Measurements from ENCODE around the gene IGF1R.
"Not testable (repeated sequence)": the region's sequence is repeated elsewhere in the genome, so short reads cannot be mapped to it uniquely, and the experiment has no call there.

IGF1R gene

DNA sequence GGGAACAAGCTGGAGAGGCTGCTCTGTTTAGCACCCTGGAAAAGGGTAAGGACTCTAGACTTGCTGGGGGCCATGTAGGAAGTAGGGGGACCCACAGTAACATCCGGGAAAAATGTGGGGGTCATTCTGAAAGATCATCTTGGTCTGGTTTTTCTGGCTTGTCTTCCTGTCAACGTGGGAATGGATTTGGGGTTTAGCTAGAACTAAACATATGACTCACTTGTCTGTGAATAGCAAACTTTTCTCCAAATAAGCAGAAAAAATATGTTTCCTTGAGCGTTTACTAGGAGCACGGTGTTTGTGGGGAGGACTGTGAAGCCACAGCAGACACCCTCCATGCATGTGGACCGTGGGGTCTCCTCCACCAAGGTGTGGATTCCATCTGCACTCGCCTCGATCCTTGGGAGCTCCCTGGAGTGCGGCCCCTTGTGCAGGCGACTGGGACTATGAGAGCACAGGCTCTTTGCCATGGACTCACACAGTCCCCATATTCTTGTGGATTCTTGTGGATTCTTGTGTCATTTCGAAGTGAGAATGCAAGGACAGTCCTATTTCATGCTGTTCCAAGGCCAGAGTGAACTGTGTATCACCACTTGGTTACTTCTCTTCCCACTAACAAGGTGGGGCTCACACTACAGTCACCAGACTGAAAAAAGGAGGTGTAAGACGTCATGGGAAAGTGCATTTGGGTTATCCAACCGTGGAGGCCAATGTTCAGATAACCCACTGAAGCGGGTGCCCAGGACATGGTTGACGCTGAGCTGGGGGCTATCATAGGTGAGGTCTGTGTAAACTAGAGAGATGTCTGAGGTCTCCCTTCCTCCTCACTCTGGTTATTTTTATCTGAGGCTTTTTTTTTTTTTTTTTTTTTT is 333.7 kb downstream of the IGF1R start:
- DNase-seq (ENCODE audit: low read depth in 4 of 4, low spot score in 1 of 4) = no peak

DNA sequence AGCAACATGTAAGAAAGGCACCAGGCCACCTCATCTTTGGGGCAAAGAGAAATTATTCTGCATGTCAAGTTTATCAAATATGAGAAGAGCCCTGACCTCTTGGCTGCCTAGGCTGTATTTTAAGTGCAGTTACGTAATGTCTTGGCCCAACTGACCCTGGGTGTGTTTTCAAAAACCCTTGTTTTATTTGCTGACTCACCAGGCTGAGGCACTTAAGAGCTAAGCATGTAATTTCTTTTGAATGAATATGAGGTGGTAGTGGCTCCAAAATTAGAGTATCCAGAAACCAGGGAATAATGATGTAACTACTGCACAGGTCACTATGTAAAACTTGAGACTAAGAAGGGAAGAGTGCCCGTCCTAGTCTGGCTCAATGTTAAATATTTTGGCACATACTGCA is 335.0 kb downstream of the IGF1R start:
- no peak for DNase-seq (ENCODE audit: low read depth in 4 of 4, low spot score in 1 of 4)

DNA sequence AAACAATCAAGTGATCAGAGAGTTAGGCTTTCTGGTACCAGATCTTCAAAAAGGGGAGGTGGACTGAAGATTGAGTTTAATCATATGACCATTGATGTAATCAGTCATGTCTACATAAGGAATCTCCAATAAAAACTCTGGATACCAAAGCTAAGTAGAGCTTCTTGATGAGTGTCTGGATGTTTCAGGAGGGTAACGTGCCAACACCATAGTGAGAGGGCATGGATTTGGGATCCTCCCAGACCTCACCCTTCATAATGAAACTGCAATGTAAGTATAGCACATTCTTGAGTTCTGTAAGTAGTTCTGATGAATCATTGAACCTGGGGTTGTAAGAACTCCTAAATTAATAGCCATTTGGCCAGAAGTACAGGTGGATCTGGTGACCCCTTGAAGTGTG is 337.9 kb downstream of the IGF1R start:
- no peak for DNase-seq (ENCODE audit: low read depth in 4 of 4, low spot score in 1 of 4)

DNA sequence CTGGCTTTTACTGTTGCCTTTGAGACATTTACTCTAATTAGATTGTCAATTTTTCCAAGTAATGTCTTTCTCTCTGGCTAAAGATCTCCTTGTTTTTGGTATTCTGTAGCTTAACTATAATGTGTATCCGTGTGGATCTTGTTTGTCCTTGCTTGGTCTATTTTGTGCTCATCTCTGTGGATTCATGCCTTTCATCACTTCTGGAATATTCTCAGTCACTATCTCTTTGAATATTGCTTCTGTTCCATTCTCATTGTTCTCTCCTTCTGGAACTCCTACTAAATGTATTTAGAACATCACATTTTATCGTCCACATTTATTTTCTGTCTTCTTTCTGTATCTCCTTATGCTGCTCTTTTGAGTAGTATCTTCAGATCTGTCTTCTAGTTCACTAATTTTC is 346.6 kb downstream of the IGF1R start:
- DNase-seq (ENCODE audit: low read depth in 4 of 4, low spot score in 1 of 4) = no peak

DNA sequence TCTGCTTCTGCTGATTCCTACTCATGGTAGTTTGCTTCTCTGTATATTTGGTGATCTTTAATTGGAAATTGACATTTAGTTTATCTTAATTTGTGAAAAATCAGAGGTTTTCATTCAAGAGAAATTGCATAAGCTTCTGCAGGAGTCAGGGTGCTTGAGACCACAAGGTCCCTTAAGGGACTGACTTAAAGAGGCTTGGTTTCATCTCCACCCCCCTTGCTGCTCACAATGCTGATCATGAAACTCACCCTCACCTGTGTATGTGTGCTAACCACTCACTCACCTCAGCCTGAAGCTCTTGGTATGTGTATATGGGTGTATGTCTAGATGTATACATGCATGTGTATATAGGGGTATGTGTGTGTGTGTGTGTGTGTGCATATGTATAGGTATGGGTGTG is 347.8 kb downstream of the IGF1R start:
- DNase-seq (ENCODE audit: low read depth in 4 of 4, low spot score in 1 of 4) = no peak

DNA sequence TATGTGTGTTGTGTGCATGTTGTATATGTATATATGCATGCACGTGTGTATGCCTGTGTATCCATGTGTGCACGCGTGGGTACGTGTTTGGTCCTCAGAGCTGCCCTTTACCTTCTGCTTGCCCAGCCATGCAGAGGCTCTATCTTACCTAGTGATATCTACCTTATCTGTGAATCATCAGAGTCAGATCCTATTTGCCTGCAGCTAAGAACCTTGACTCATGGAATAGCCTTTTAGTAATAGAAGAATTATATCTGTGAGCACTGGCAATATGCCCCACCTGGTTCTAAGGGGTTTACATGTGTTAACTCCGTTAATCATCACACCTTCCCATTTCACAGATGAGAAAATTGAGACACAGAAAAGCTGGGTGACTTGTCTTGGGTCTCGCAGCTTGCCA is 348.3 kb downstream of the IGF1R start:
- no peak for DNase-seq (ENCODE audit: low read depth in 4 of 4, low spot score in 1 of 4)

DNA sequence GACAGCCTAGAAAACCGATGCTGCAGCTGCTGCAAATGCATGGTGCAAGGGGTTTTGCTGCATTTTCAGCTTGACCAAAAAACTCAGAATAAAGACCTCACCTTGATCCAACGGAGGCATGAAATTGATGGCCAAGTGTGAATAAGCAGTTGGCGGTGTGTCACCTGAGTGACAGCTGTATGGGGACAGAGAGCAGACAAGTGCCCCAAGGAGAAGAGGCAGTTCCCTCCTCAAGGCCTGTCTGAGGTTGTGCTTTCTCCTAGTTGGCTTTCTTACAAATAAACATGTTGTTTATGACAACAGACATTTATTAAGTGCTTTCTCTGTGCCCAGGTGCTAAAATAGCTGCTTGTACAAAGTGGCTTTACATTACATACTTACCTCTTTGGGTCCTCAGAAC is 349.0 kb downstream of the IGF1R start:
- DNase-seq (ENCODE audit: low read depth in 4 of 4, low spot score in 1 of 4) = no peak

DNA sequence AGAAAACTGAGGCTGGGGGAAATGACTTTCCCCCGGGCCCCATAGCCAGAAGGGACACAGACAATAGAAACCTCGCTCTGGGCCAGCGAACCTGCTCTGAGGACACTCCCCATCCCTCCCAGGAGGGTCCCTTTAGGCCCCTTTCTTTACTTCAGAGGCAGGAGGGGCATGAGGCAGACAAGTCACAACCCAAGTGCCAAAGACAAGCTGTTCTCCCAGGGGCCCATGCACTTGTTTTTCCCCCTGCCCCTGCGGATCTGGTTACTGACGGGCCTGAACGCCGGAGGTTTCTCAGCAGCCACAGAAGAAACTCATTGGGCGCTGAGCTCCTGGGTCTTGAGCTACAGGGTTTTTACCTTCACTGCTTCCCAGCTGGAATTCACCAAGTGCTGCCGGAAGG is 349.4 kb downstream of the IGF1R start:
- DNase-seq (ENCODE audit: low read depth in 4 of 4, low spot score in 1 of 4) = no peak

DNA sequence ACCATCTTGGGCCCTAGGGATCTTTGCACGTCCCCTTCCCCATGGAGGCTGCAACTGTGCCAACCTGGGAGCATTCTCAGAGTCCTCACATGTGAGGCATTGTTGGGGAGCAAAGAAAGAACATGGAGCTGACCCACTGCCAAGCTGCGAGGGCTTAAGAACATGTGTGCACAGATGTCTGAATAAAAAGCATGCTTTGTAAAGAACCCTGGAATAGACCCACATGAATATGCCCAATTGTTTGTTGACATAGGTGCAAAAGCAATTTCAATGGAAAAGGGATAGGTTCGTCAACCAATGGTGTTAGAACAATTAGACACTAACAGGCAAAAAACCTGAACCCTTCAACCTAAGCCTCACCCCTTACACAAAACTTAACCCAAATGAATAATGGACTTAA is 349.9 kb downstream of the IGF1R start:
- no peak for DNase-seq (ENCODE audit: low read depth in 4 of 4, low spot score in 1 of 4)

DNA sequence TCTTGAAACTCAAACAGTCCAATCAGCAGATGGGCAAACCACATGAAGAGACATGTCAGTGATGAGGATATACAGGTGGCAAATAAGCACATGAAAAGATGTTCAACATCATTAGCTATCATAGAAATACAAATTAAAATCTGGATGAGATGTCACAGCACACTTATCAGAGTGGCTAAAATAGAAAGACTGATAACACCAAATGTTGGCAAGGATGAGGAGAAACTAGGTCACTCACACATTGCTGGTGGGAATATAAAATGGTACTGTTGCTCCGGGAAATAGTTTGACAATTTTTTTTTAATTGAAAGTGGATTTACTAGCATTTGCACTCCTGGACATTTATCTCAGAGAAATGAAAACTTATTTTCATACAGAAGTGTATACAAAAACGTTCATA is 350.9 kb downstream of the IGF1R start:
- DNase-seq (ENCODE audit: low read depth in 4 of 4, low spot score in 1 of 4) = no peak

DNA sequence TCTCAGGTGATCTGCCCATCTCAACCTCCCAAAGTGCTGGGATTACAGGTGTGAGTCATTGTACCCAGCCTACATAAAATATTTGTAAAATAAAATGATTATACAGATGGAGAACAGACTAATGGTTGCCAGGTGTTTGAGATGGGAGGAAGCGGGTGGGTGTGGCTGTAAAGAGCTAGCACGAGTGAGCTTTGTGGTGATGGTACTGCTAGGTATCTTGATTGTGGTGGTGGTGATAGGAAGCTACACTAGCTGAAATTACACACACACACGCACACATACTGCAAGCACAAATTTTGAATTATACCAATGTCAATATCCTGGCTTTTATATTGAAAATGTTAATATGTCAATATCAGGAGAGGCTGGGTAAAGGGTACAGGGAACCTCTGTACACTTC is 353.9 kb downstream of the IGF1R start:
- no peak for DNase-seq (ENCODE audit: low read depth in 4 of 4, low spot score in 1 of 4)

DNA sequence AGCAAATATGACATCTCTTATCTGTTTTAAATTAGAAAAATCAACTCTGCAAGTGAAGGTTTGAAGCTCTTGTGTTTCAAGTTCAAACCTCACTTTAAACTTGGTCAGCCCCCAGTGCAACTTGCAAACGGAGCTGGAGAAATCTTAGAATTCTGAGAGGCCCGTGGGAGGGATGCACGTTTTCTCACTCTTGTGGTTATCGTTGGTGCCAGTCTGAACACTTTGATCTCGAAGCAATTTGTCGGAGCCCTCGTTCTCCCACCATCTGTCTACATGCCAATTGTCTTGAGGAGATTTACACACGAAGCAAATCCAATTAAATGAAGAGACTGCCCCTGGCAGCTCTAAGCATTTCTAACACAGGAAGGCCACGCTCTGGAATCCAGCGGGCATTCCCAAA is 355.0 kb downstream of the IGF1R start:
- DNase-seq (ENCODE audit: low read depth in 4 of 4, low spot score in 1 of 4) = not testable (repeated sequence)

DNA sequence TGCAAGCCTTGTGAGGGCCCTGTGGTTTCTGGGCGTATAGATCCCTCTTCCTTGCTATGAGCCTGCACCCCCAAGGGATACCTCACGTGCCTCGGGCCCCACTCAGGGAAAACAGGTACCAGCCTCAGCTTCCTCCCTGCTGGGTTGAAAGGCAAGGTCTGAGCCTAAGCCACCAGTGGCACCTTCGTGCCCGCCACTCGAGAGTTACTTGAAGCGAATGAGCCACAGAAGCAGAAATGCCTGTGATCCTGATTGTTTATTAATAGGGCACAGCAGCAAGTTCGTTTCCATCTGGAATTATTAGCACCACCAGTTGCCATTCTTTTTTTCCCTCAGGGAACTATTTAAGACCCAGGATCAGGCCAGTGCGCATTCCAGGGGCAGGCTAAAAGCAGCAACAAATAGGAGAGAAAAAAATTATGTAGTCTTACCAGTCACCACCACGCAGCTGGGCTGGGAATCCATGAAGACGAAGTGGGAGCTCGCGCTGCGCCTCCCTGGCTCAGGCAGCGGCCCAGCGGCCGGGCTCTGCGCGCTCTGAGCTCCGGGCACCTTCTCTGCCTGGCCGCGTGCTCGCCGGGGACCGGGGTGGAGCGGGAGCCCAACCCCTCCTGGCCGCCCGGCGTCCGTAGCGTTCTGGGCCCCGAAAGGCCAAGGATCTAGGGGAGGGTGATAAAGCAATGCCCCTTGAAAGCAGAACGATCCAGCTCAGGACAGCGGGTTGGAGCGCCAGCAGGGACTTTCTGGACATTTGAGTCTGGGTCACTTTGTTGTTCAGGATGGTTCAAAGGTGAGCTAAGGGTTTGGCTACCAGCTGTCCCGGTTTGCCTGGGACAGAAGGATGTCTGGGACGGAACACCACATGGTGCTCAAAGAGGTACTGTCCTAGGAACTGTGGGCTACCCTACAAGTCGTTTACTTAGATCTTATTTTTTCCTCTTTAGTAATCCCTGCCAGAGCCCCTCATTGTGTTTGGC is 356.9 kb downstream of the IGF1R start:
- not testable (repeated sequence) for DNase-seq (ENCODE audit: low read depth in 4 of 4, low spot score in 1 of 4)

DNA sequence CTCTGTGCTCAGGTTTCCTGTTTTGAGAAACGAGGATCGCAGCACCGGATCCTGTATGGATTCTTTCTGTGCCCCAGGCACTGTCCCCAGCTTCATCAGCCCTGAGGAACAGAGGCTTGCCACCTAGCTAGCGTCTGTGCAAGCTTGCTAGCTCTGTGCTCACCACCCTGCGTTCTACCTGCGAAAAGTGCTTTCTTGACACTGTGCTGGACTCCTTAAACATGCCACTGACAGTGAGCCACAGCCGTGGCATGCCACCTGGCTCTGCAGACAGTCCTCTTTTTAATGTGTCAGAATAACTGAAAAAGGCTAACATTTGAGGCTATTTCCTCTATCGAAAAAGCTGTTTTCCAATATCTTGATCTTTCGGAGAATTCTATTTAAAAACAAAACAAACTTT is 357.8 kb downstream of the IGF1R start:
- no peak for DNase-seq (ENCODE audit: low read depth in 4 of 4, low spot score in 1 of 4)

DNA sequence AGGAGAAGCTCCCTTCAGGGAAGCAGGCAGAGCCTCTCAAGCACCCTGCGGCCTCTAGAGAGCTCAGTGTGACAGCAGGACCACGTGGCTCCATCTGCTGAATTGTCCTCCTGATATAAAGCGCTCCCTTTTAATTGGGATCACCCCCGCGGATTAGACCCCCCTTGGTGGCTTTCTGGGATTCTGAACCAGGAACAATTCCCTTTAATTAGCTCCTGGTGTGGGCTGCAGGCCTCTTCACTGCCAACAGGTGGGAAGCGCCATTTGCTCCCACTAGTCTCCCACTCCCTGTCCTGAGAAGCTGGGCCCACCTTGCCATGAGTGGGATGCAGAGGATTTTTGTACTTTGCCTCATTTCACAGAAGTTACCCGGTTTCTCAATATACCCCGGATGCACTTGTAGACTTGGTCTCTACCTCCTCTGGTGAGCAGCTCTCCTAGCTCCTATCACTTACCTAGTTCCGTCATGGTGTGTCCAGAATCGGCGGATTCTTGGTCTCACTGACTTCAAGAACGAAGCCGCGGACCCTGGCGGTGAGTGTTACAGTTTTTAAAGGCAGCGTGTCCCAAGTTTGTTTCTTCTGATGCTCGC is 358.7 kb downstream of the IGF1R start:
- DNase-seq (ENCODE audit: low read depth in 4 of 4, low spot score in 1 of 4) = no peak

DNA sequence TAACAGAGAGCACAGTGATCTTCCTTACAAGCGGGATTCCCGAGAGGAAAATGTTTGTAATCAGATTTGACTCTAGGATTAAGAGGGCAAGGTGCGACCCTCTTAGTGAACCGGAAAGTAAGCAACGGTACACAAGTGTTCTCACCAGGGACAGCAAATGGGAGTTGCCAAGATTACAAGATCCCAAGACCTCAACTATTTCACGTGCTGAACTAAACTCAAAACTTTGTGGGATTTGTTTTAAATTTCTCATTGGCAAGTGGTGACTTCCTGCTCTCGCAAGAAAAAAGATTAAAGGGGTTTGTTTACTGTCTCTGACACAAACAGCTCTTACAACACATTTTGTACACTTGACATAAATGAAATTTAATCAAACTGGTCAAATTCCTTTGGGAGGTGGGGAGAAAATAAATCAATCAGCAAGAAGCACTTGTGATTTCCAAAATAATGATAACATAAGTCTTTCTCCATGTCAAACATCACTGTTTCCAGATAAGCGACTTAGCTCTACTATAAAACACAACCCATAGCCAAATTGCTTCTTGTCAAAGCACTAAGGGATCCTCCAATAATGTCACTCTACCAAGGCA is 361.5 kb downstream of the IGF1R start:
- no peak for DNase-seq (ENCODE audit: low read depth in 4 of 4, low spot score in 1 of 4)

DNA sequence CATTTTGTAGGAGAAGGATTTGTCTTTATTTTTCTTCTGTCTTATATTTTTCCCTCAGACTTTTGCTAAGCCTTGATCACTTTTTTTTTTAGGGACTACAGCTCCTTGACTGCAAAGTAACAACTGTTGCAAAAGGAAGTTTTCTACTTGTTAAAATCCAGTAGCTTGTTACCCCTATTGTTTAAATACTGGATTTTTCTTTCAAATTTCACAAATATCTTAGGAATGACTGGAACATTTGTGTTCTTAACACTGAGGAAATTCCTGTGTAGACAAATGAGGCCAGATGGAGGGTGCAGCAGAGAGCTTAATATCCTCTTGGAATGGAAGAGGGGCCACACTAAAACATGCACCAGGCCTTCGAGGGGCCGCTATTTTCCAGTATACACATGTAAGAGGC is 362.4 kb downstream of the IGF1R start:
- no peak for DNase-seq (ENCODE audit: low read depth in 4 of 4, low spot score in 1 of 4)
